HG03354 (cell line): ENCODE results near the gene MAGED4B.
"Not testable (repeated sequence)": the region's sequence is repeated elsewhere in the genome, so short reads cannot be mapped to it uniquely, and the experiment has no call there.

Source experiments
- ATAC-seq: cut with Tn5 transposase; IDR thresholded peaks from one replicate; pipeline ENCODE4 v1.9.1; 2021; ENCODE audit warnings: mild to moderate bottlenecking; ENCODE audit not compliant: unreplicated experiment, poor library complexity, severe bottlenecking

Gene MAGED4B, protein sequence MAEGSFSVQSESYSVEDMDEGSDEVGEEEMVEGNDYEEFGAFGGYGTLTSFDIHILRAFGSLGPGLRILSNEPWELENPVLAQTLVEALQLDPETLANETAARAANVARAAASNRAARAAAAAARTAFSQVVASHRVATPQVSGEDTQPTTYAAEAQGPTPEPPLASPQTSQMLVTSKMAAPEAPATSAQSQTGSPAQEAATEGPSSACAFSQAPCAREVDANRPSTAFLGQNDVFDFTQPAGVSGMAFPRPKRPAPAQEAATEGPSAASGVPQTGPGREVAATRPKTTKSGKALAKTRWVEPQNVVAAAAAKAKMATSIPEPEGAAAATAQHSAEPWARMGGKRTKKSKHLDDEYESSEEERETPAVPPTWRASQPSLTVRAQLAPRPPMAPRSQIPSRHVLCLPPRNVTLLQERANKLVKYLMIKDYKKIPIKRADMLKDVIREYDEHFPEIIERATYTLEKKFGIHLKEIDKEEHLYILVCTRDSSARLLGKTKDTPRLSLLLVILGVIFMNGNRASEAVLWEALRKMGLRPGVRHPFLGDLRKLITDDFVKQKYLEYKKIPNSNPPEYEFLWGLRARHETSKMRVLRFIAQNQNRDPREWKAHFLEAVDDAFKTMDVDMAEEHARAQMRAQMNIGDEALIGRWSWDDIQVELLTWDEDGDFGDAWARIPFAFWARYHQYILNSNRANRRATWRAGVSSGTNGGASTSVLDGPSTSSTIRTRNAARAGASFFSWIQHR

GRCh38 chrX:52068666-52069640 is at the start of gene MAGED4B:
Gene MAGED4B (minus strand): TSS chrX:52069183. CDS start chrX:52068172, 1,011 bp downstream.
- not testable (repeated sequence) for ATAC-seq

- no peak for ATAC-seq
Measured at GRCh38 chrX:52118262-52118661, 49.3 kb upstream of the MAGED4B start.

DNA sequence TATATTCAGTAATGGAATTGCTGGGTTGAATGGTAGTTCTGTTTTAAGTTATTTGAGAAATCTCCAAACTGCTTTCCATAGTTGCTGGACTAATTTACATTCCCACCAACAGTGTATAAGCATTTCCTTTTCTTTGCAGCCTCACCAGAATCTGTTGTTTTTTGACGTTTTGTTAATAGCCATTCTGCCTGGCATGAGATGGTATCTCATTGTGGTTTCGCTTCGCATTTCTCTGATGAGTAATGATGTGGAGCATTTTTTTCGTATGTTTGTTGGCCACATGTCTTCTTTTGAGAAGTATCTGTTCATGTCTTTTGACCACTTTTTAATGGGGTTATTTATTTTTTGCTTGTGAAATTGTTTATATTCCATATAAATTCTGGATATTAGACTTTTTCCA is 13.6 kb upstream of the MAGED4B start:
- ATAC-seq, result no peak

DNA sequence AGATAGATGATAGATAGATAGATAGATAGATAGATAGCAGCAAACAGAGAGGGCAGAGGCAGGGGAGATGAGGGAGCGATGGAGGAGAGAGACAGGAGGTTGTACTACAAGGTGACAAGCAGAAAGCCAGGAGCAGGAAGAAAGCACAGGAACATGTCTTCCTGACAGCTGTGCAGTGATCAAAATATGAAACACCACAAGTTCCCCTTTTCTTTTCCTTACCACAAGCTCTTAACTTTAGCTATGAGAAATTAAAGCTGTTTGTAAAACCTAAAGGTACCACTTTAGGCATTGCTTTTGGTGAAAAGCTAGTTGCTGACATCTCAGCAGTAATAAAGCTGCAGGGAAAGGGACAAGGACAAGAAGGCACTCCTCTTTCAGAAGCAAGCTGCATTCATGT is 9.1 kb upstream of the MAGED4B start:
- ATAC-seq, result no peak

DNA sequence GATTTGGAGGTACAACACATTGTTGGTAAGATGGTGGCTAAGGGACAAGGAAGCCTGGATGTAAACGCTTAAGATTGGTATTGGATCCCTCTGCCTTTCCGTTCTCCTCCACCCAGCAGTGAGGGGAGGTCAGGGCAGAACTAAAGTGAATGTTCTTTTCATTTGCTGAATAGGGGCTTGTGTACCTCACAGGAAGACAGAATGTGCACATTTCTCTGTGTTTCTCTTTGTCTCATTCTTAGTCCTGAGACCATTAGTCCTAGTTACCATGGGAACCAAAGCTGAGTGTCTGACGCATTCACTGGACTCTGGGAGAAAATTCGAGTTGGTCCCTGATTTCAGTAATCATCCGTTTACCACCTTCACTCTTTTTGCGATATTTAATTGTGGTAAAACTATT is 26.7 kb downstream of the MAGED4B start:
- ATAC-seq, result not testable (repeated sequence)

GRCh38 chrX:52034211-52034610 is 34.8 kb downstream of the MAGED4B start:
- no peak for ATAC-seq

GRCh38 chrX:52031371-52031770 is 37.6 kb downstream of the MAGED4B start:
- ATAC-seq, result no peak

DNA sequence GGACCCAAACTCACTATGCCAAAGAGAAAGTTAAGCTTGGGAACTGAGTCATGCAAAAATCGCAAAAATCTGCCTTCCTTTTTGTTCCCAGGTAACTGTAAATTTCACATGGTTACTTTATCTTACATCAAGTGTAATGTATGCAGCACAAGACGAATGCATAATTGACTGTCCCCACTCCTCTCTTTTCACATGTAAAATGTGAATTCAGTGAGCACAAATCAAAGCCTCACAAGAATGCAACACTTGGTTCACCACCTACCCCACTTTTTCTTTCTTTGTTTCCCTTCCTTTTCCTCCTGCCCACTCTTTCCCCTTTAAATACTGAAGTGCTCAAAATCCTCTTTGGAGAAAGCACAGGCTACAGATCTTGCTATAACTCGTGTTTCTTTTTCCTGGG is 53.2 kb downstream of the MAGED4B start:
- ATAC-seq, result no peak
